GM12878 (cell line): ENCODE data around the gene MAPKAPK2. TPM values are rescaled to one million over a fixed set of nuclear protein-coding genes. Genes with fewer than 3 reads are reported as not detected.

Source experiments
- ATAC-seq: fragments of 200-7000 bp; cut with Tn5 transposase; 3 replicates; pipeline ENCODE4 v1.9.1; 2020; ENCODE audit warnings: mild to moderate bottlenecking, moderate library complexity
- BruUV-seq: library from RNA; stranded (reverse); fragments of 400-500 nt; replicated peaks from 2 replicates; lab custom pipeline; 2021; lab: Mats Ljungman, UMichigan
- CTCF ChIA-PET: fragments of 300-600 bp; sonication (Branson Sonifier 250); formaldehyde crosslinking; extraction: SDS; loops from one replicate; lab custom pipeline; 2021; ENCODE audit warnings: inconsistent platforms; lab: Yijun Ruan, JAX
- POLR2A ChIA-PET: fragments of 350-600 bp; formaldehyde crosslinking; extraction: SDS; loops from one replicate; lab custom pipeline; 2021; ENCODE audit warnings: inconsistent platforms; lab: Charles Lee
- RAD21 ChIA-PET: fragments of 300-600 bp; sonication (Branson Sonifier 250); formaldehyde crosslinking; loops from one replicate; lab custom pipeline; 2023; ENCODE audit warnings: antibody characterized with exemption; ENCODE audit not compliant: unreplicated experiment; lab: Charles Lee
- SMC1A ChIA-PET: fragments of 300-600 bp; sonication (Branson Sonifier 250); formaldehyde crosslinking; loops from one replicate; lab custom pipeline; 2023; ENCODE audit not compliant: unreplicated experiment, uncharacterized antibody; lab: Charles Lee
- DNase-seq: peaks from one replicate; pipeline ENCODE4 v3.0.0-alpha.2; 2011; ENCODE audit warnings: low read depth, low spot score
- FAIRE-seq: peaks from 3 replicates; lab custom pipeline; 2011; peaks lifted over from hg19 to GRCh38; lab: Jason Lieb, UNC
- H2AFZ ChIP-seq: 2 replicates; pipeline ENCODE4 v1.6.0; 2011; ENCODE audit warnings: low read depth, low read length, control low read depth; ENCODE audit not compliant: control insufficient read depth
- H3K27ac ChIP-seq: 2 replicates; pipeline ENCODE4 v1.5.1; 2011; ENCODE audit warnings: control low read depth; ENCODE audit not compliant: control insufficient read depth, insufficient read depth
- H3K27me3 ChIP-seq, 2 experiments: replicated peaks in 1 of 2; 2 replicates each; pipeline versions ENCODE4 v1.6.0 to v1.6.1; 2011; ENCODE audit warnings: low read length in 1 of 2; ENCODE audit not compliant: control insufficient read depth in 2 of 2, insufficient read depth in 2 of 2
- H3K36me3 ChIP-seq, 2 experiments: 2 replicates each; pipeline ENCODE4 v1.5.1; 2011; ENCODE audit warnings: low read length in 1 of 2; ENCODE audit not compliant: control insufficient read depth in 2 of 2, insufficient read depth in 2 of 2
- H3K4me1 ChIP-seq: 2 replicates; pipeline ENCODE4 v1.6.1; 2011; ENCODE audit warnings: mild to moderate bottlenecking, low read length, moderate library complexity, mixed read lengths; ENCODE audit not compliant: control insufficient read depth, insufficient read depth
- H3K4me2 ChIP-seq: 2 replicates; pipeline ENCODE4 v1.6.0; 2011; ENCODE audit warnings: control low read depth; ENCODE audit not compliant: control insufficient read depth, insufficient read depth
- H3K4me3 ChIP-seq: fragments of 200-600 bp; sonication (generic); 2 replicates; pipeline ENCODE4 v1.5.1; 2016
- H3K79me2 ChIP-seq: 2 replicates; pipeline ENCODE4 v1.6.0; 2011; ENCODE audit warnings: low read length; ENCODE audit not compliant: control insufficient read depth, insufficient read depth
- H3K9ac ChIP-seq: 2 replicates; pipeline ENCODE4 v1.8.0; 2011; ENCODE audit warnings: low read length, control low read depth, mixed read lengths; ENCODE audit not compliant: control insufficient read depth, insufficient read depth
- H3K9me3 ChIP-seq: replicated peaks from 3 replicates; pipeline ENCODE4 v1.5.1; 2011; ENCODE audit warnings: mild to moderate bottlenecking, low read length; ENCODE audit not compliant: control insufficient read depth, insufficient read depth
- H4K20me1 ChIP-seq: 2 replicates; pipeline ENCODE4 v1.6.0; 2011; ENCODE audit not compliant: control insufficient read depth, insufficient read depth
- ASH2L ChIP-seq: fragments of 300-600, 200-600 bp; sonication (generic); IDR thresholded peaks from 2 replicates; pipeline ENCODE4 v1.6.1; 2017; ENCODE audit warnings: low read depth, mild to moderate bottlenecking, borderline replicate concordance
- ATF7 ChIP-seq: fragments of 450-650 bp; IDR thresholded peaks from 2 replicates; pipeline ENCODE4 v1.6.1; 2016; ENCODE audit warnings: low read depth, mild to moderate bottlenecking
- BHLHE40 ChIP-seq, 2 experiments: fragments of 450-650 bp in 1 of 2; IDR thresholded peaks; 2 replicates each; pipeline ENCODE4 v1.6.1; 2011 to 2017; ENCODE audit warnings: low read depth in 2 of 2, borderline replicate concordance in 1 of 2, improper control_type of control experiment in 1 of 2, low read length in 1 of 2, mild to moderate bottlenecking in 1 of 2
- BMI1 ChIP-seq: fragments of 450-650 bp; IDR thresholded peaks from 2 replicates; pipeline ENCODE4 v1.6.1; 2016; ENCODE audit warnings: mild to moderate bottlenecking, moderate library complexity, borderline replicate concordance
- BRCA1 ChIP-seq: IDR thresholded peaks from 2 replicates; pipeline ENCODE4 v1.6.1; 2011; ENCODE audit warnings: low read depth, low read length, improper control_type of control experiment
- CREM ChIP-seq: IDR thresholded peaks from 2 replicates; pipeline ENCODE4 v1.6.1; 2014; ENCODE audit warnings: antibody characterized with exemption, low read depth
- ELK1 ChIP-seq: IDR thresholded peaks from 2 replicates; pipeline ENCODE4 v1.6.1; 2012; ENCODE audit warnings: low read depth, low read length, improper control_type of control experiment
- EZH2 ChIP-seq: IDR thresholded peaks from 2 replicates; pipeline ENCODE4 v1.6.1; 2012; ENCODE audit warnings: low read depth, mild to moderate bottlenecking, control low read depth, inconsistent platforms, low read length, borderline replicate concordance; ENCODE audit not compliant: control insufficient read depth
- FOS ChIP-seq: IDR thresholded peaks from 3 replicates; pipeline ENCODE4 v1.6.1; 2011; ENCODE audit warnings: borderline replicate concordance; ENCODE audit not compliant: insufficient read length; ENCODE audit errors: extremely low read depth
- FOXM1 ChIP-seq: IDR thresholded peaks from 2 replicates; pipeline ENCODE4 v1.6.1; 2012; ENCODE audit warnings: low read depth, mild to moderate bottlenecking, inconsistent platforms, low read length, moderate library complexity
- GABPA ChIP-seq: IDR thresholded peaks from 2 replicates; pipeline ENCODE4 v1.6.1; 2014; ENCODE audit warnings: antibody characterized with exemption, low read depth, mild to moderate bottlenecking, inconsistent platforms
- HCFC1 ChIP-seq: fragments of 150-350 bp; IDR thresholded peaks from 2 replicates; pipeline ENCODE4 v1.6.1; 2014; ENCODE audit warnings: low read length
- HDAC2 ChIP-seq: fragments of 200-600 bp; sonication (generic); IDR thresholded peaks from 2 replicates; pipeline ENCODE4 v1.6.1; 2017
- JUNB ChIP-seq: IDR thresholded peaks from 2 replicates; pipeline ENCODE4 v1.6.1; 2016; ENCODE audit warnings: antibody characterized with exemption, mild to moderate bottlenecking
- KDM1A ChIP-seq: fragments of 200-600 bp; sonication (generic); IDR thresholded peaks from 2 replicates; pipeline ENCODE4 v1.6.1; 2016; ENCODE audit warnings: borderline replicate concordance
- NBN ChIP-seq: fragments of 450-650 bp; IDR thresholded peaks from 2 replicates; pipeline ENCODE4 v1.6.1; 2016
- NFYB ChIP-seq: IDR thresholded peaks from 2 replicates; pipeline ENCODE4 v1.6.1; 2011; ENCODE audit warnings: low read depth, mild to moderate bottlenecking, low read length, improper control_type of control experiment, moderate library complexity; ENCODE audit not compliant: insufficient read depth
- NR2F1 ChIP-seq: fragments of 450-650 bp; conservative IDR thresholded peaks from 2 replicates; pipeline ENCODE4 v1.6.1; 2017; ENCODE audit warnings: mild to moderate bottlenecking
- PML ChIP-seq: IDR thresholded peaks from 2 replicates; pipeline ENCODE4 v1.6.1; 2012; ENCODE audit warnings: low read length, inconsistent platforms
- POLR2AphosphoS5 ChIP-seq: IDR thresholded peaks from 2 replicates; pipeline ENCODE4 v1.6.1; 2011; ENCODE audit warnings: mild to moderate bottlenecking, low read length, inconsistent platforms
- RAD51 ChIP-seq: fragments of 450-650 bp; IDR thresholded peaks from 2 replicates; pipeline ENCODE4 v1.6.1; 2016; ENCODE audit warnings: moderate library complexity, mild to moderate bottlenecking, inconsistent platforms
- RBBP5 ChIP-seq: fragments of 200-600 bp; sonication (generic); conservative IDR thresholded peaks from 2 replicates; pipeline ENCODE4 v1.6.1; 2016
- RCOR1 ChIP-seq: conservative IDR thresholded peaks from 2 replicates; pipeline ENCODE4 v1.6.1; 2012; ENCODE audit warnings: low read depth, low read length, improper control_type of control experiment
- TBL1XR1 ChIP-seq: IDR thresholded peaks from 2 replicates; pipeline ENCODE4 v1.6.1; 2012; ENCODE audit warnings: low read depth, low read length, improper control_type of control experiment
- TCF7 ChIP-seq: IDR thresholded peaks from 2 replicates; pipeline ENCODE4 v1.6.1; 2014; ENCODE audit warnings: antibody characterized with exemption, borderline replicate concordance
- USF1 ChIP-seq: IDR thresholded peaks from 2 replicates; pipeline ENCODE4 v1.6.1; 2011; ENCODE audit warnings: borderline replicate concordance, low read depth, mild to moderate bottlenecking, moderate library complexity, mixed read lengths, low read length; ENCODE audit not compliant: insufficient read depth; ENCODE audit errors: extremely low read length
- WGBS: methylation state at CpG from one replicate; pipeline ENCODE4 v1.1.6; 2016; ENCODE audit warnings: low lambda C conversion rate; ENCODE audit not compliant: insufficient replicate concordance, insufficient coverage; ENCODE audit errors: missing lambda C conversion rate; 5-methylcytosine and 5-hydroxymethylcytosine counted together
- in situ Hi-C: fragments of 300-500 bp; cut with MboI; formaldehyde crosslinking; loops from 9 replicates; pipeline ENCODE4 v1.14.3; 2018; ENCODE audit warnings: mixed read lengths
- intact Hi-C: fragments of 100-400 bp; cut with micrococcal nuclease; formaldehyde crosslinking; loops from one replicate; pipeline ENCODE4 v1.14.2; 2022; ENCODE audit not compliant: unreplicated experiment
- polyA plus RNA-seq, 11 experiments: library from polyadenylated mRNA; depleted of rRNA in 4 of 11; unstranded in 6 of 11; stranded (reverse) in 5 of 11; fragments of >200 nt; fragmentation: Nextera tagmentation in 4 of 11; fragmentation: Illumina TruSeq in 1 of 11; extraction: Ambion mirVana in 4 of 11; extraction: Trizol in 1 of 11; gene quantifications; 1 replicate in 1 of 11; 2 replicates in 10 of 11; pipeline versions ENCODE4 v1.2.1 to v1.2.3, GENCODE V29; 2011 to 2016; ENCODE audit warnings: inconsistent platforms in 2 of 11, missing spikeins in 2 of 11, low read depth in 1 of 11
- total RNA-seq, 4 experiments: library from RNA; depleted of rRNA in 3 of 4; stranded (reverse); fragments of >200 nt in 3 of 4; fragmentation: Illumina TruSeq in 1 of 4; extraction: Trizol in 1 of 4; gene quantifications; 2 replicates each; pipeline versions ENCODE4 v1.2.1 to v1.2.3, GENCODE V29; 2013 to 2021

The MAPKAPK2 gene
- total and polyA plus RNA-seq, 10 of the 15 experiments (the other 5 are each of a cell fraction or from before 2014, with no cell fraction given) = 0.72 to 92.2 (median 49.3) TPM

GRCh38 chr1:206703661-206704060, 19.0 kb downstream of the MAPKAPK2 start:
- intact Hi-C loops = loop anchor here (2.0 kb wide), 1 partner anchor 17 kb away; no protein-coding TSS in a partner anchor
- TF ChIP-seq GABPA (no peak), RCOR1 (no peak), NR2F1 (no peak), TCF7 (no peak), BRCA1 (no peak), HCFC1 (no peak), BMI1 (no peak), FOS (no peak), PML (no peak), KDM1A (no peak), ELK1 (no peak), BHLHE40 (IDR thresholded peaks at IDR 0.05; ENCODE audit: borderline replicate concordance in 1 of 2, low read depth in 2 of 2, low read length in 1 of 2) (0 out of 4 replicates have a peak, but pooled peaks of 1 of the 2 experiments have one; percentile 12), ATF7 (peak; percentile 51; the same call in 1 of the 2 replicates), TBL1XR1 (no peak), HDAC2 (no peak), FOXM1 (0 out of 2 replicates have a peak, but pooled peaks have one; percentile 14), NBN (no peak), RAD51 (no peak), ASH2L (no peak), EZH2 (no peak), NFYB (no peak), CREM (peak; percentile 57; the same call in 1 of the 2 replicates), JUNB (no peak), POLR2AphosphoS5 (0 out of 2 replicates have a peak, but pooled peaks have one; percentile 44), USF1 (no peak), RBBP5 (no peak)

More at GRCh38 chr1:206703661-206704060, 19.0 kb downstream of the MAPKAPK2 start:
- Histone ChIP-seq H3K4me1 (peaks cover 59% of the 10 kb centered on the region), H3K36me3 (peaks cover 0 to 11% of the 10 kb centered on the region in 2 experiments), H4K20me1 (peaks cover 42% of the 10 kb centered on the region), H3K27ac (peak overlapping the region; percentile 59), H3K4me3 (peak overlapping the region; percentile 5; the same call in 1 of the 2 replicates), H3K27me3 (no peaks in the 10 kb centered on the region), H3K4me2 (peak overlapping the region; percentile 86), H3K79me2 (peaks cover 74% of the 10 kb centered on the region), H3K9ac (no peak overlapping the region), H3K9me3 (no peaks in the 10 kb centered on the region), H2AFZ (no peak overlapping the region)
- BruUV-seq = no TSS peak
- POLR2A ChIA-PET = interaction anchor here (1.0 to 21.4 kb wide), 3 partner anchors 14 to 67 kb away, joined by 3 to 334 read pairs (median 54); partner anchors contain the start of genes IL19 and MAPKAPK2
- 23% methylated on average over 4 of the region's 4 CpGs for WGBS
- ATAC-seq = peak; percentile 81
- no peak for FAIRE-seq
- DNase-seq = peak; percentile 60
- SMC1A ChIA-PET = interaction anchor here (0.6 to 17.9 kb wide), 13 partner anchors 9 to 209 kb away, joined by 3 to 222 read pairs (median 9); partner anchors contain the start of gene DYRK3
- CTCF ChIA-PET = interaction anchor here (0.8 to 6.0 kb wide), 8 partner anchors 11 to 106 kb away, joined by 3 to 41 read pairs (median 4); no protein-coding TSS in a partner anchor
- in situ Hi-C loops = no loop called here
- RAD21 ChIA-PET = interaction anchor here (0.6 to 4.8 kb wide), 9 partner anchors 10 to 40 kb away, joined by 4 to 28 read pairs (median 8); no protein-coding TSS in a partner anchor
